Coronary artery (tissue), 2 donors: ENCODE results near the gene ZSWIM3.
"Not testable (repeated sequence)": the region's sequence is repeated elsewhere in the genome, so short reads cannot be mapped to it uniquely, and the experiment has no call there.

Experiments used
- DNase-seq: peaks from one replicate; pipeline ENCODE4 v3.0.0-alpha.2; 2017; ENCODE audit warnings: low spot score
- H3K27ac ChIP-seq, 2 donors: fragments of 200-600 bp; sonication (generic); one replicate each; pipeline ENCODE4 v1.5.1; 2016 to 2019
- H3K4me3 ChIP-seq: fragments of 200-600 bp; sonication (generic); 2 replicates; pipeline ENCODE4 v1.5.1; 2016; ENCODE audit warnings: mild to moderate bottlenecking, moderate library complexity
- CTCF ChIP-seq: fragments of 200-600 bp; sonication (generic); IDR thresholded peaks from one replicate; pipeline ENCODE4 v1.5.1; 2019; ENCODE audit warnings: antibody characterized with exemption

Gene ZSWIM3

DNA sequence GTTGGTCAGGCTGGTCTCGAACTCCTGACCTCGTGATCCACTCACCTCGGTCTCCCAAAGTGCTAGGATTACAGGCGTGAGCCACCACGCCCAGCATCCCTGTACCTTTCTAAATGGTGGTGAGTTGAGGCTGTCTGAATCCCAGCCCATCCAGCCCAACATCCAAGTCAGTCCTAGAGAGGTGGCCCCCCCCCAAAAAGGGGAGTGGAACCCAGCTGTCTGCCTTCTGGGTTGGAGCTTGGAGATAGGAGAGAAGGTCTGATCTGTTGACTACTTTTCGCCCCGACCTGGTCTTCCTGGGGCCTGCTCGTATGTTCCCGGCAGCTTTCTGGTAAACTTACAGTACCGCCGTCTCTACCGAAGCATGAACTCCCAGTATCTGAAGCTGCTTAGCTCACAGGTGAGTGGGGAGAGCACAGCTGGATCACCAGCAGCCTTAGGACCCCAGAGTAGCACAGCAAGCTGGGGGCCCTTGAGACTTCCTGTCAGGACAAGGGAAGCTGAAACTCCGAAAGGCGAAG is 39.3 kb downstream of the ZSWIM3 start:
- Histone ChIP-seq H3K27ac (no peak overlapping the region), H3K4me3 (no peak overlapping the region)
- DNase-seq, result no peak
- TF ChIP-seq CTCF, result no peak

- H3K27ac ChIP-seq, result no peak overlapping the region
- no peak for TF ChIP-seq CTCF
- H3K4me3 ChIP-seq, result no peak overlapping the region
- DNase-seq, result no peak
Observed at GRCh38 chr20:45897289-45897688, 39.9 kb downstream of the ZSWIM3 start.

- H3K4me3 ChIP-seq, result no peak overlapping the region
- no peak overlapping the region for H3K27ac ChIP-seq
- no peak for TF ChIP-seq CTCF
- no peak for DNase-seq
Observed at GRCh38 chr20:45897692-45898091, 40.3 kb downstream of the ZSWIM3 start.

- no peak overlapping the region for H3K27ac ChIP-seq
- no peak for TF ChIP-seq CTCF
- no peak for DNase-seq
- no peak overlapping the region for H3K4me3 ChIP-seq
Observed at GRCh38 chr20:45898285-45898684, 40.9 kb downstream of the ZSWIM3 start.

- no peak for DNase-seq
- H3K27ac ChIP-seq, result no peak overlapping the region
- no peak overlapping the region for H3K4me3 ChIP-seq
- TF ChIP-seq CTCF, result no peak
Observed at GRCh38 chr20:45899046-45899835, 41.8 kb downstream of the ZSWIM3 start.

GRCh38 chr20:45901332-45901731 is 43.9 kb downstream of the ZSWIM3 start:
- not testable (repeated sequence) for H3K4me3 ChIP-seq, H3K27ac ChIP-seq, DNase-seq

DNA sequence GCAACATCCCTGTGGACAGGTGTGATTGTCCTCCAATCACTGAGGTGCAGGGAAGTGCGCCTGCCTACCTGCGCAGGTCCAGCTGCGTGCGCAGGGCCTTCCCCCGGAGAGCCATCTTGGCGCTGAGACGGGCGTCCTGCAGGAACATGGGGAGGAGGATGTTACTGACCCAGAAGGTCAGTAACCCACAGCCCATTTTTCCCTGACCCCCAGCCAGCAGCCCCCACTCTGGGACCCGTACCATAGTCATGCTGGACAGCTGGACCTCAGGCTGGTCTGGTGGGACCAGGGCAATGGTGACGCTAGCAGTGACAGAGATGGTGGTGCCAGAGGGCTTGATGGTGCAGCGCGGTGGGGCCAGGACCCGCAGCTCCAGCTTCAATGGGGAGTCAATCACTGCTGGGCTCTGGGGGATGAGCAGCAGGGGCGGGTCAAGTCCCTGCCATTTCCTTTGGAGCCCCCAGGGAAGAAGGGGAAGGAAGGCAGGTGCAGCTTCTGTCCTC is 44.8 kb downstream of the ZSWIM3 start:
- Histone ChIP-seq H3K4me3 (no peak overlapping the region), H3K27ac (no peak overlapping the region)
- no peak for TF ChIP-seq CTCF
- DNase-seq, result no peak
